Measurements from ENCODE around the gene RELT. TPM values are rescaled to one million over a fixed set of nuclear protein-coding genes. Genes with fewer than 3 reads are reported as not detected.

RELT gene
- total and polyA plus RNA-seq, 3 donors from 2014 or later, result 6.2 to 8.6 (median 8.4) TPM

DNA sequence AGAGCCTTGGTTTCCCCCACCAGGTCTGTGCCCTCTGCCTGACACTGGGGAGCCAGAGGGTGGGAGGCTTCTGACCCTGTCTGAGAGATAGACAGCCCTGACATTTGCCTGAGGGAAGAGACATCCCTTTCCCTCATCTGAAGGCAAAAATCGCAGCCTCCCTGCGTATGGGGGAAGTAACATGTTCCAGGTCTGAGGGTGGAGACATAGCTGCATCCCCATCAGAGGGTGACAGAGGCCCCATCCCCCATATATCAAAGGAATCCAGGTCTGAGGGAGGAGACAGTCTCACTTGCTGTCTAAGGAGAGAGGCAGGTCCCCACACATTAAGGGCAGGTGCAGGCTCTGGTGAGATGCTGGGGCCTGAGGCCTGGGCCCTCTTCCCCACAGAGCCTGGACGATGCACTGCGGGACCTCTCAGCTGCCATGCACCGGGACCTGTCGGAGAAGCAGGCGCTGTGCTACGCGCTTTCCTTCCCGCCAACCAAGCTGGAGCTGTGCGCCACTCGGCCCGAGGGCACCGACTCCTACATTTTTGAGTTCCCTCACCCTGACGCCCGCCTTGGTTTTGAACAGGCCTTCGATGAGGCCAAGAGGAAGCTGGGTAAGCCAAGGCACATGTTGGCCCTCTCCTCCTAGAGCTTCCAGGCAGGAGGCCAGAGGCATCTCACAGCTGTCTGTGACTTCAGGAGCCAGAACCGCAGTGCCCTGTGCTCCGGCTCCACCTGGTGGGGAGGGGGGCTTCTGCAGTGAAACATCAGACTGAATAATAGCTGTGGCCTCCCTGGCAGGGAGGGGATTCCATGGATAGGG is 16.1 kb upstream of the RELT start:
- Histone ChIP-seq H3K4me3 (no peak overlapping the region), H3K27me3 (no peaks in the 10 kb centered on the region), H3K36me3 (ENCODE audit: low read depth, missing control alignments) (no peaks in the 10 kb centered on the region), H3K4me1 (peaks cover 10% of the 10 kb centered on the region), H3K27ac (peak overlapping the region; percentile 63 to 71), H3K9me3 (no peaks in the 10 kb centered on the region)
- TF ChIP-seq, protein P1, sequence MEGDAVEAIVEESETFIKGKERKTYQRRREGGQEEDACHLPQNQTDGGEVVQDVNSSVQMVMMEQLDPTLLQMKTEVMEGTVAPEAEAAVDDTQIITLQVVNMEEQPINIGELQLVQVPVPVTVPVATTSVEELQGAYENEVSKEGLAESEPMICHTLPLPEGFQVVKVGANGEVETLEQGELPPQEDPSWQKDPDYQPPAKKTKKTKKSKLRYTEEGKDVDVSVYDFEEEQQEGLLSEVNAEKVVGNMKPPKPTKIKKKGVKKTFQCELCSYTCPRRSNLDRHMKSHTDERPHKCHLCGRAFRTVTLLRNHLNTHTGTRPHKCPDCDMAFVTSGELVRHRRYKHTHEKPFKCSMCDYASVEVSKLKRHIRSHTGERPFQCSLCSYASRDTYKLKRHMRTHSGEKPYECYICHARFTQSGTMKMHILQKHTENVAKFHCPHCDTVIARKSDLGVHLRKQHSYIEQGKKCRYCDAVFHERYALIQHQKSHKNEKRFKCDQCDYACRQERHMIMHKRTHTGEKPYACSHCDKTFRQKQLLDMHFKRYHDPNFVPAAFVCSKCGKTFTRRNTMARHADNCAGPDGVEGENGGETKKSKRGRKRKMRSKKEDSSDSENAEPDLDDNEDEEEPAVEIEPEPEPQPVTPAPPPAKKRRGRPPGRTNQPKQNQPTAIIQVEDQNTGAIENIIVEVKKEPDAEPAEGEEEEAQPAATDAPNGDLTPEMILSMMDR (IDR thresholded peaks at IDR 0.05), result peak in 2 of 3 experiments; percentile 20
- TF ChIP-seq POLR2A (IDR thresholded peaks at IDR 0.05), result no peak
- 63 to 73% methylated on average over 2 to 19 of the region's 19 CpGs for WGBS, 2 donors
- intact Hi-C loops (cut with DNase I; ENCODE audit: low total_unique reads), result no loop called here
- peak; percentile 39 for DNase-seq

DNA sequence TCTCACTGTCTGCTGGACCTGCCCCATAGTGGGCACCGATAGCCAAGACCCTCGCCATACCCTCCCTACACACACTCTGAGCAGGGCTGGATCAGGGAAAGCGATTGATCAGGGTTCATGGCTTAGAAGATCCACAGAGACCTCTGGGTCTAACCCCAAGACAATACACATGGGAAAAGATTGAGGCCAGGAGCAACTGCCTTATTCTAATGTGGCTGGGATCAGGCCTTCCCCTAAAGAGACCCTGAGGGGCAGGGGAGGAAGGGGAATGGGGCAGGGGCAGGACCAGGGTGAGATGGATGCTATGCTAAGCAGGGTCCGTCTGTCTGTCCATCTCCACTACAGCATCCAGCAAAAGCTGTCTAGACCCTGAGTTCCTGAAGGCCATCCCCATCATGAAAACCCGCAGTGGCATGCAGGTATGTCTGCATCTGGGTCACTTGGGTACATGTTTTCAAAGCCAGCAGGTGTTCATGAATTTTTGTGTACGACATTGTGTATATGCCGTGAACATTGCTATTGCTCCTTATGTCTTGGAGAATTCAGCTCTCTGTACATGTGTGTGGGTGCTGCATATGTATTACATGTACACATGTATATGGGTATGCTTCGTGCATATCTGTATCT is 15.3 kb upstream of the RELT start:
- Histone ChIP-seq H3K27ac (no peak overlapping the region), H3K36me3 (ENCODE audit: low read depth, missing control alignments) (no peaks in the 10 kb centered on the region), H3K9me3 (no peaks in the 10 kb centered on the region), H3K27me3 (no peaks in the 10 kb centered on the region), H3K4me3 (no peak overlapping the region), H3K4me1 (peaks cover 10% of the 10 kb centered on the region)
- intact Hi-C loops (cut with DNase I; ENCODE audit: low total_unique reads), result no loop called here
- 94 to 96% methylated on average over 8 of the region's 8 CpGs for WGBS, 2 donors
- no peak for TF ChIP-seq POLR2A (IDR thresholded peaks at IDR 0.05)
- TF ChIP-seq, protein P1 (IDR thresholded peaks at IDR 0.05), result no peak
- DNase-seq, result no peak

DNA sequence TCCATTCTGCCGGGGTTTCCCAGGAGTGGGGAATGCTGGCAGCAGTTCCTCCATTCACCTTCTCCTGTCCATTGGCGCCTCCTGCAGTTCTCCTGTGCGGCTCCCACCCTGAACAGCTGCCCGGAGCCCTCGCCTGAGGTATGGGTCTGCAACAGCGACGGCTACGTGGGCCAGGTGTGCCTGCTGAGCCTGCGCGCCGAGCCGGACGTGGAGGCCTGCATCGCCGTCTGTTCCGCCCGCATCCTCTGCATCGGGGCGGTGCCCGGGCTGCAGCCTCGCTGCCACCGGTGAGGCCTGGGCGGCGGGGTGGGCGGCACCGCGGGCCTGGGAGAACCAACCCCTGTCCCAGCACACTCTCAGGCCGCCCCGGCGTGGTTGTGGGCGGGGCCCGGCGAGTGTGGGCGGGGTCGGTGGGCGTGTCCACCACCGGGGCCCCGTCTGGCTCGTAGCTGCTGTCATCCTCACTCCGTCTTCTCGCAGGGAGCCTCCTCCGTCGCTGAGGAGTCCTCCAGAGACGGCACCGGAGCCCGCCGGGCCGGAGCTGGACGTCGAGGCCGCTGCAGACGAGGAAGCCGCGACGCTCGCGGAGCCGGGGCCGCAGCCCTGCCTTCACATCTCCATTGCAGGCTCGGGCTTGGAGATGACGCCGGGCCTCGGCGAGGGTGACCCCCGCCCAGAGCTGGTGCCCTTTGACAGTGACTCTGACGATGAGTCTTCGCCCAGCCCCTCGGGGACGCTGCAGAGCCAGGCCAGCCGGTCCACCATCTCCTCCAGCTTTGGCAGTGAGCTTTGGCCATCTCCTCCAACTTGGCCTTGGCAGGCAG is 14.0 kb upstream of the RELT start:
- Histone ChIP-seq H3K27me3 (no peaks in the 10 kb centered on the region), H3K27ac (no peak overlapping the region), H3K4me1 (peaks cover 10% of the 10 kb centered on the region), H3K9me3 (no peaks in the 10 kb centered on the region), H3K4me3 (peak overlapping the region in 1 of 2 donors; percentile 12), H3K36me3 (ENCODE audit: low read depth, missing control alignments) (no peaks in the 10 kb centered on the region)
- peak; percentile 42 for DNase-seq
- intact Hi-C loops (cut with DNase I; ENCODE audit: low total_unique reads), result no loop called here
- WGBS, 2 donors, result 63 to 90% methylated on average over 9 to 70 of the region's 70 CpGs
- no peak for TF ChIP-seq POLR2A (IDR thresholded peaks at IDR 0.05)
- TF ChIP-seq, protein P1 (IDR thresholded peaks at IDR 0.05), result no peak

DNA sequence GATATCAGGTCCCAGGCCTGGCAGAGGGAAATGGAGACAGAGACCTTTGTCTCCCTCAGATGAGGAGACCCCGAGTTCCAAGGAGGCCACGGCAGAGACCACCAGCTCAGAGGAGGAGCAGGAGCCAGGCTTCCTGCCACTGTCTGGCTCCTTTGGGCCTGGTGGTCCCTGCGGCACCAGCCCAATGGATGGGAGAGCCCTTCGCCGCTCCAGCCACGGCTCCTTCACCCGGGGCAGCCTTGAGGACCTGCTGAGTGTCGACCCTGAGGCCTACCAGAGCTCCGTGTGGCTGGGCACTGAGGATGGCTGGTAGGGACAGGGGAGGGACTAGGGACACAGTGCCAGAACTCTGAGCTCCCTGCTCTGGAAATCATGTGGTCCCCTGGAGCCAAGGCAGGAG is 13.1 kb upstream of the RELT start:
- Histone ChIP-seq H3K27ac (no peak overlapping the region), H3K36me3 (ENCODE audit: low read depth, missing control alignments) (no peaks in the 10 kb centered on the region), H3K4me3 (no peak overlapping the region), H3K4me1 (peaks cover 10% of the 10 kb centered on the region), H3K9me3 (no peaks in the 10 kb centered on the region), H3K27me3 (no peaks in the 10 kb centered on the region)
- no peak for TF ChIP-seq POLR2A (IDR thresholded peaks at IDR 0.05)
- TF ChIP-seq, protein P1 (IDR thresholded peaks at IDR 0.05), result no peak
- 92 to 94% methylated on average over 6 to 9 of the region's 9 CpGs for WGBS, 2 donors
- no peak for DNase-seq
- intact Hi-C loops (cut with DNase I; ENCODE audit: low total_unique reads), result no loop called here

Measured in testis (tissue), 3 donors.